Progenitor cell of endocrine pancreas (in vitro differentiated cells): ENCODE results near the gene C5orf22. TPM values are rescaled to one million over a fixed set of nuclear protein-coding genes. Genes with fewer than 3 reads are reported as not detected.

Experiments
- DNase-seq: peaks from one replicate; pipeline ENCODE4 v3.0.0; 2021; ENCODE audit warnings: low spot score; ENCODE audit not compliant: unreplicated experiment
- H3K27ac Mint-ChIP-seq: 2 replicates; pipeline ENCODE4 v1.8.0; 2021; ENCODE audit warnings: mild to moderate bottlenecking, moderate library complexity, mixed read lengths
- H3K27me3 Mint-ChIP-seq: 2 replicates; pipeline ENCODE4 v1.8.0; 2021; ENCODE audit warnings: mixed read lengths
- H3K36me3 Mint-ChIP-seq: 2 replicates; pipeline ENCODE4 v1.8.0; 2022; ENCODE audit warnings: mixed read lengths; ENCODE audit not compliant: insufficient read depth
- H3K4me1 Mint-ChIP-seq: 2 replicates; pipeline ENCODE4 v1.8.0; 2021; ENCODE audit warnings: low read depth, mixed read lengths
- H3K4me3 Mint-ChIP-seq: 2 replicates; pipeline ENCODE4 v1.8.0; 2021; ENCODE audit warnings: low read depth, mild to moderate bottlenecking, moderate library complexity, mixed read lengths
- H3K9me3 Mint-ChIP-seq: 2 replicates; pipeline ENCODE4 v1.8.0; 2021; ENCODE audit warnings: low read depth, mixed read lengths
- CTCF ChIP-seq: fragments of 200-600 bp; sonication (generic); IDR thresholded peaks from one replicate; pipeline ENCODE4 v1.5.0; 2021; ENCODE audit warnings: antibody characterized with exemption, mild to moderate bottlenecking; ENCODE audit not compliant: unreplicated experiment
- total RNA-seq: library from RNA; stranded (reverse); gene quantifications from 2 replicates; pipeline ENCODE4 v1.2.1, GENCODE V29; 2021

Gene C5orf22
- total RNA-seq, 1 donor from 2014 or later: 30.5 TPM

GRCh38 chr5:31495336-31495735 is 36.8 kb upstream of the C5orf22 start:
- H3K36me3 Mint-ChIP-seq: peaks cover 21% of the 10 kb centered on the region
- H3K4me1 Mint-ChIP-seq: no peaks in the 10 kb centered on the region

GRCh38 chr5:31496301-31496700 is 35.8 kb upstream of the C5orf22 start:
- Mint-ChIP-seq H3K27ac (no peak overlapping the region), H3K4me3 (no peak overlapping the region), H3K27me3 (no peaks in the 10 kb centered on the region), H3K36me3 (peaks cover 20% of the 10 kb centered on the region), H3K4me1 (no peaks in the 10 kb centered on the region), H3K9me3 (no peaks in the 10 kb centered on the region)
- no peak for TF ChIP-seq CTCF
- no peak for DNase-seq

More at GRCh38 chr5:31495336-31495735, 36.8 kb upstream of the C5orf22 start:
- H3K9me3 Mint-ChIP-seq: no peaks in the 10 kb centered on the region
- H3K27ac Mint-ChIP-seq: no peak overlapping the region
- no peak for DNase-seq
- H3K4me3 Mint-ChIP-seq: no peak overlapping the region
- no peaks in the 10 kb centered on the region for H3K27me3 Mint-ChIP-seq
- no peak for TF ChIP-seq CTCF

GRCh38 chr5:31496891-31497290 is 35.2 kb upstream of the C5orf22 start:
- Mint-ChIP-seq H3K36me3 (peaks cover 19% of the 10 kb centered on the region), H3K27me3 (no peaks in the 10 kb centered on the region), H3K9me3 (no peaks in the 10 kb centered on the region), H3K4me3 (no peak overlapping the region), H3K4me1 (no peaks in the 10 kb centered on the region), H3K27ac (no peak overlapping the region)
- TF ChIP-seq CTCF: no peak
- DNase-seq: no peak

- Mint-ChIP-seq H3K9me3 (no peaks in the 10 kb centered on the region), H3K36me3 (peaks cover 17% of the 10 kb centered on the region), H3K4me3 (no peak overlapping the region), H3K27me3 (no peaks in the 10 kb centered on the region), H3K27ac (no peak overlapping the region), H3K4me1 (no peaks in the 10 kb centered on the region)
- DNase-seq: no peak
- no peak for TF ChIP-seq CTCF
Observed at GRCh38 chr5:31500256-31500655, 31.8 kb upstream of the C5orf22 start.

- Mint-ChIP-seq H3K4me3 (no peak overlapping the region), H3K4me1 (no peaks in the 10 kb centered on the region), H3K27me3 (no peaks in the 10 kb centered on the region), H3K36me3 (peaks cover 18% of the 10 kb centered on the region), H3K9me3 (no peaks in the 10 kb centered on the region), H3K27ac (no peak overlapping the region)
- no peak for TF ChIP-seq CTCF
- DNase-seq: no peak
Observed at GRCh38 chr5:31502506-31502905, 29.6 kb upstream of the C5orf22 start.
